Activated CD4-positive, alpha-beta T cell treated with anti-CD3 and anti-CD28 coated beads for 36 hours (primary cell): ENCODE measurements around the gene LRRFIP1. TPM values are rescaled to one million over a fixed set of nuclear protein-coding genes. Genes with fewer than 3 reads are reported as not detected.
A peak's percentile ranks its signal among the peaks of the same experiment; 100 is the strongest.

ENCODE experiments used
- ATAC-seq: fragments of 200-7000 bp; cut with Tn5 transposase; one replicate; pipeline ENCODE4 v1.10.0; 2021; ENCODE audit warnings: mild to moderate bottlenecking, moderate library complexity
- CTCF ChIA-PET: fragments of 350-600 bp; sonication (Branson Sonifier 250); formaldehyde crosslinking; loops from one replicate; lab custom pipeline; 2021; ENCODE audit warnings: antibody characterized with exemption; lab: Charles Lee
- POLR2A ChIA-PET: fragments of 350-600 bp; sonication (Branson Sonifier 250); formaldehyde crosslinking; loops from one replicate; lab custom pipeline; 2021; ENCODE audit warnings: antibody characterized with exemption, inconsistent platforms; lab: Charles Lee
- DNase-seq: peaks from one replicate; pipeline ENCODE4 v3.0.0-alpha.2; 2020
- H3K27ac Mint-ChIP-seq: one replicate; pipeline ENCODE4 v1.8.0; 2021; ENCODE audit warnings: mixed read lengths
- H3K27me3 Mint-ChIP-seq: one replicate; pipeline ENCODE4 v1.8.0; 2021; ENCODE audit warnings: mixed read lengths
- H3K36me3 Mint-ChIP-seq: one replicate; pipeline ENCODE4 v1.8.0; 2021; ENCODE audit warnings: low read depth, mixed read lengths
- H3K4me1 Mint-ChIP-seq: one replicate; pipeline ENCODE4 v1.8.0; 2021; ENCODE audit warnings: mixed read lengths
- H3K4me3 Mint-ChIP-seq: one replicate; pipeline ENCODE4 v1.8.0; 2021; ENCODE audit warnings: mild to moderate bottlenecking, moderate library complexity, mixed read lengths
- H3K9me3 Mint-ChIP-seq: one replicate; pipeline ENCODE4 v1.8.0; 2021; ENCODE audit warnings: low read depth, mixed read lengths
- intact Hi-C, 2 experiments: fragments of 100-400 bp; cut with DNase I in 1 of 2; cut with micrococcal nuclease in 1 of 2; formaldehyde crosslinking; loops; one replicate each; pipeline versions ENCODE4 v1.14.2 to v1.15.1; 2022 to 2024; cut with DNase I, micrococcal nuclease
- total RNA-seq, 2 experiments: library from RNA; stranded (reverse); gene quantifications; one replicate each; pipeline ENCODE4 v1.2.3, GENCODE V29; 2021

The LRRFIP1 gene
- total RNA-seq, 2 experiments from 2014 or later, result 234 to 235 TPM

DNA sequence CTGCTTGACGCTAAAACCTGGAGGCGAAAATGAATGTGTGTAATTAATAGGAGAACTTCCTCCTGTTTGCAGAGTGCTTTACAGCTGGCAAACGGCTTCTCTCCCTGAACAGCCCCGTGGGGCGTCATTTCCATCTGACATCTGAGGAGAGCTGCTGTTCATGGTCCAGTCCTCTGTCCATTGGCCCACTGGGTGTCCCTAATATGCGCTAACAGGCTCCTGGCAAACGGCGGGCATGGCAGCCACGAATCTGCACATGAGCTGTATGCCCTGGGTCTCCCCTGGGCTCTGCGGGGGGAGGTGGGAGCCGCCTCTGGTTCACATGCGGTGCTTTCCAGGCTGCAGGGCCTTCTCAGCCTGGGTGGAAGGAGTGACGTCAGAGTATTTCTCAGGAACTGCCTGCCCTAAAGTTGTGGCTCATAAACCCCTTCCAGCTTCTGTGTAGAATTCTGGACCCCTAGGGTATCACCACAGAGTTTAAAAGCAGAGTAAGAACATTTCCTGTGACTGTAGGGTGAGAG is 73.2 kb downstream of the LRRFIP1 start:
- POLR2A ChIA-PET, result interaction anchor here (0.7 to 1.9 kb wide), 6 partner anchors 8 to 227 kb away, joined by 3 to 12 read pairs (median 4); no protein-coding TSS in a partner anchor
- CTCF ChIA-PET, result interaction anchor here (1.1 to 2.1 kb wide), 4 partner anchors 10 to 28 kb away, joined by 3 to 19 read pairs (median 6); no protein-coding TSS in a partner anchor
- peak; percentile 90 for DNase-seq
- no peaks in the 10 kb centered on the region for H3K9me3 Mint-ChIP-seq
- peaks cover 97% of the 10 kb centered on the region for H3K4me1 Mint-ChIP-seq
- H3K27me3 Mint-ChIP-seq, result no peaks in the 10 kb centered on the region
- peaks cover 37% of the 10 kb centered on the region for H3K36me3 Mint-ChIP-seq
- peak; percentile 63 for ATAC-seq
- intact Hi-C loops, result loop anchor here in 1 of 2 experiments (2.0 to 5.0 kb wide), 2 partner anchors 30 to 297 kb away; no protein-coding TSS in a partner anchor
- peak overlapping the region; percentile 95 for H3K27ac Mint-ChIP-seq
- H3K4me3 Mint-ChIP-seq, result peak overlapping the region; percentile 70

DNA sequence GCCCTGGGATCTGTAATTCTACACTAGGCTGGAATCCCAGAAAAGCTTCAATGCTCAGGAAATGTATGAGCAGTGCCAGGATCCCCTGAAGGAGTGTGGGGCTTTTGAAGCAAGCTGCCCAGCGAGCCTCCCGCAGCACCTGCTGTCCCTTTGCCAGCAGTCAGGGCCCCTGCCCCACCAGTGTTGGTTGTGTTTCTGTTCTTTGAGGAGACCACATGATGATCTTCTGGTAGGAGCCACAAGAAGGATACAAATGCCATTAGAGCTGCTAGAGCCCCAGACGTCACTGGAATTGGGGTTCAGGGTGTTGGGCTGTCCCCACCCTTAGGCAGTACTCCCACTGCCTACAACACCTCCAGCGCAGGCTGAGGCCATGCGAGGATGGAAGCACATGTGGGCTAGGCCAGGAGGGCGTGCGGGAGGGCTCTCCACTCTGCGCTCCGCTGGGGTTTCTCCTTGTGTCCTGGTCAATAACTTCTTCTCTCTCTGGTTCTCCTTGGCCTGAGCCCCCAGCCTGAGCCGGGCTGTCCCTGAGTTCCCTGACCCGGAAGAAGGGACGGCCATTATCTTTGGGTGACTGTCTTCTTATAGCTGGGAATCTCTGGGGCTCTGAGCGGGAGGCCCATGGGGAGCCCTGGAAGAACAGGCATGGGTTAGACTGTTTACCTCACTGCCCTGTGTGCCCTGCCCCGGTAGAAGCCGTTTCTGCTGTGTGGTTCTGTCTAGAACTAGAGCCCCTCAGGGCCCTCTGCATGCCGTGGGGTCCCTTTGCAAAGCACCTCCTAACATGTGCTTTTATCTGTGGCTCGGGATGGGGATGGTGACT is 73.9 kb downstream of the LRRFIP1 start:
- Mint-ChIP-seq H3K4me1 (peaks cover 94% of the 10 kb centered on the region), H3K27ac (peak overlapping the region; percentile 95), H3K36me3 (peaks cover 34% of the 10 kb centered on the region), H3K9me3 (no peaks in the 10 kb centered on the region), H3K27me3 (no peaks in the 10 kb centered on the region), H3K4me3 (peak overlapping the region; percentile 70)
- intact Hi-C loops, result loop anchor here in 1 of 2 experiments (2.0 to 5.0 kb wide), 2 partner anchors 30 to 296 kb away; no protein-coding TSS in a partner anchor
- ChIA-PET CTCF (interaction anchor here (0.6 to 2.1 kb wide), 6 partner anchors 11 to 847 kb away, joined by 3 to 19 read pairs (median 4); no protein-coding TSS in a partner anchor), POLR2A (interaction anchor here (0.7 to 1.9 kb wide), 7 partner anchors 9 to 228 kb away, joined by 3 to 12 read pairs (median 3); no protein-coding TSS in a partner anchor)
- peak; percentile 1 for ATAC-seq
- DNase-seq, result peak; percentile 57

DNA sequence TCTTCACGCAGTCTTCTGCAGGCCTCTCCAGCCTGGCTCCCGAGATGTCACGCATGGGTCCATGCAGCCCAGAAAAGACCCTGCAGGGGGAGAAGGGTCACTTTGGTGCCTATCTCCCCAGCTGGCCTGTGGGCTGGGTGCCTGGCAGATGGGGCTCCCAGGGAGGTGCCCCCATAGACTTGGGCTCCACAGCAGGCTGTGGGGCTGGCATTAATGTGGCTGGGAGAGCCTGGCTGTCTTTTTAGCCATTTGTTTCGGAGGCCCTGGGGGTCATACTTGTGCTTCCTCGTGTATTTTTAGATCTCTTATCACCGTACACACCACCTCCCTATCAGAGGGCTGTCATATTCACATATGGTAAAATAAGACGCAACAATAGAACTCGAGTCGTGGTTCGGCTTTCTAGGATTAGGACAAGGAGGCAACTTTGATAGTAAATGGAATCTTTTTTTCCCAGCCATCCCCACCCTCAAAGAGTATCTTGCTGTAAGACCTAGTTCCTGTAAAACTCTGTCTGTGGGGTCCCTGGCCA is 74.5 kb downstream of the LRRFIP1 start:
- ChIA-PET POLR2A (interaction anchor here (0.7 to 2.2 kb wide), 3 partner anchors 8 to 27 kb away, joined by 3 to 13 read pairs (median 12); no protein-coding TSS in a partner anchor), CTCF (interaction anchor here (0.6 to 2.2 kb wide), 5 partner anchors 15 to 848 kb away, joined by 3 to 13 read pairs (median 7); no protein-coding TSS in a partner anchor)
- H3K4me3 Mint-ChIP-seq, result peak overlapping the region; percentile 70
- no peaks in the 10 kb centered on the region for H3K9me3 Mint-ChIP-seq
- intact Hi-C loops, result loop anchor here (1.0 to 5.0 kb wide), 4 partner anchors 13 to 295 kb away; no protein-coding TSS in a partner anchor
- ATAC-seq, result no peak
- H3K27me3 Mint-ChIP-seq, result no peaks in the 10 kb centered on the region
- peaks cover 36% of the 10 kb centered on the region for H3K36me3 Mint-ChIP-seq
- H3K4me1 Mint-ChIP-seq, result peaks cover 94% of the 10 kb centered on the region
- H3K27ac Mint-ChIP-seq, result peak overlapping the region; percentile 95
- DNase-seq, result no peak

DNA sequence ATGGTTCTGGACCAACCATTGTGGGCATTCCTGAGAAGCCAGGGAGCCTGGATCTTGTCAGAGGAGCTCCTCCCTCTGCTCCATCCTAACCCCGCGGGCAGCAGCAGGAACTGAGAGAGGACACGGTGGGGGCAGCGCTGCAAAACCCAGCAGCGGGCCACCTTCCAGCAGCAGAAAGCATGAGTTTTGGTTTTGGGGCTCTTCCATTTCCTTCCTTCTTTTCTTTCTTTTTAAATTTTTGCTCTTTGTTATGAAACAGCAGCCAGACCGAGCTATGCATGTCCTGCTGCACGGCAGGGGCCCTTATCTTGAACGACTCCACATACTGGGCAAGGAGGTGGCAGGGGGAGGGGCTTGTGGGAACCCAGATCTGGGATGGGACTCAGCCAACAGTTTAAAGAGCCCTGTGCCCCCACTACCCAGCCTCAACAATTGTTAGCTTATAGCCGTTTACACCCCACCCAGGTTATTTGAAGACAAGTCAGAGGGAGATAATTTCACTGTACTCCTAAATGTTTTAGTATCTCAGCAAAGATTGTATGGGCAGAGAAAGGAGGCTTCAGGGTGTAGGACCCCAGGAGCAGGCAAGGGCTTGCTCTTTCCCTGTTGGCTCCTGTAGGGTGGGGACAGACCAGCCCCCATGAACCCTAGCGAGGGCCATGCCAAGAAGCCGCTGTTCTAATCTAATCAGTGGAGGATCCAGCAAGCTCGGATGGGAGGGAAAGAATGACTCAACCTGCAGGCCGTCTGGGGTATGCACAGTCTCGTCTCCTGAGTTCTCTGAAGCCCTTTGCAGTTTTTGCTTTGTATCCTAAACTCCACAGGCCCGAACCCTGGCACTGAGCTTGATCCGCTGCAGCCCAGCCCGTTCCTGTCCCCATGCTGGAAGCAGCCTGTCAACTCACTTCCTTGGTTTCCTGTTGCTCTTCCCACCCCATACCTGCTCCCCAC is 75.3 kb downstream of the LRRFIP1 start:
- ATAC-seq (peak; percentile 48), DNase-seq (peak; percentile 72)
- Mint-ChIP-seq H3K4me3 (peak overlapping the region; percentile 70), H3K36me3 (peaks cover 37% of the 10 kb centered on the region), H3K4me1 (peaks cover 94% of the 10 kb centered on the region), H3K27me3 (no peaks in the 10 kb centered on the region), H3K9me3 (no peaks in the 10 kb centered on the region), H3K27ac (peak overlapping the region; percentile 95)
- CTCF ChIA-PET, result interaction anchor here (1.0 to 2.2 kb wide), 7 partner anchors 15 to 43 kb away, joined by 3 to 13 read pairs (median 5); no protein-coding TSS in a partner anchor
- intact Hi-C loops, result loop anchor here (1.0 to 5.0 kb wide), 5 partner anchors 7 to 295 kb away; no protein-coding TSS in a partner anchor
- POLR2A ChIA-PET, result interaction anchor here (2.2 kb wide), 1 partner anchor 9 kb away, joined by 13 read pairs; no protein-coding TSS in a partner anchor

DNA sequence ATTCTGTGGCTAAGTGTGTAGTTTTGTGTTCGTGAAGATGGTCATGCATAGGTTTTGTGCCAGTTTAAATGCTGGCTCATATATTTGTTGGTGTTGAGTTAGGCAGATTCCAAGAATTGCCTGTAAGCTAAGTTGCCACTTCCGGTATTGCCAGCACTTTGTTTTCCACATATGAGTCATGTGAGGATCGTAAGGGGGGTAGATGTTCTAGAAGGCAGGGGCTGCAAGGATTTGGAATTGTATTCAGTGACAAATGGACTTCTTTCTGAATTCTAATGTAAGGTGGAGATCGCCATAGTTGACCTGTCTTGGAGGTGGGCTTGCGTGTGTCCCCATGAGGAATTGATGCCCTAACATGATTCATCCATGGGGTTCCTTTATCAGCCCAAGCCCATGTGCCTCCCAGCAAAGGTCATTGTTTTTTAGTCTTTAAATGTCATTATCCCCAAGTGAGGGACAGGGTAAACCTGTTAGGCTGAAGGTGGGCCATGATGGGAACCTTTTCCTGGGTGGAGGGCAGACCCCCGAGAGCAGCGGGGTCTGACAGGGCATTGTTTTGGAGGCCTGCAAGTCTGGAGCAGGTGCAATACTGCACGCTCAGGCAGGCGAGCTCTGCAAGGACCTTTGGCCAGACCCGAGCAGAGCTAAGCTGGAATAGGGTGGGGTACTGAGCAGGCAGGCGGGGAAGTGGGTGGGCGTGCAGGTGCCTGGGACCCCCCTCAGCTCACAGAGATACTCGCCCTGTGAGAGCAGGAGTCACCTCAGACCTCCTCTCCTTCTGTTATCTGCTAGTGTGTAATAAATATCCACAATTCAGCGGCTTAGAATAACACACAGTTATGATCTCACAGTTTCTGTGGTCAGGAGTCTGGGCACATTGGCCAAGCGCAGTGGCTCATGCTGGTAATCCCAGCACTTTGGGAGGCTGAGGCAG is 77.4 kb downstream of the LRRFIP1 start:
- Mint-ChIP-seq H3K36me3 (peaks cover 41% of the 10 kb centered on the region), H3K27me3 (no peaks in the 10 kb centered on the region)
- peak; percentile 34 for DNase-seq

DNA sequence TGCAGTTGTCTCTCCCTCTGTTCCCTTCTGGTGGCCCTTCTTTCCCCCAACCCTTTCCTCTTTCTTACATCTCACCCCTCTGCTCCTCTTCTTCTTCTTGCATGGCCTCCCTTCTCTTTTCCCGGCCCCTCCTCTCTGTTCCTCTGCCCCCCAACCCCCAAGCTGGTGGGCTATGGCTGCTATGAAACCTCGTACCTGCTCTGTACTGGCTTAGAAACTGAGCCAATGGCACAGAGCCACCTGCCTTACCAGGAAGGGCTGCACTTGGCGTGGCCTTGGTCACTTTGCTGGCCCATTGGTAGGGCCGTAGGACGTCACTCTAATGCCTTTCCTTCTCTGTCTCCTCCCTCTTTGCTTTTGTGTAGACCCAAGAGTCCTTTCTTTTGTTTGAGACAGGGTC is 78.9 kb downstream of the LRRFIP1 start:
- Mint-ChIP-seq H3K4me3 (no peak overlapping the region), H3K36me3 (peaks cover 36% of the 10 kb centered on the region), H3K27me3 (no peaks in the 10 kb centered on the region), H3K27ac (peak overlapping the region; percentile 56), H3K9me3 (no peaks in the 10 kb centered on the region), H3K4me1 (peaks cover 66% of the 10 kb centered on the region)
- CTCF ChIA-PET, result interaction anchor here (0.7 to 4.1 kb wide), 2 partner anchors 33 to 467 kb away, joined by 3 to 18 read pairs; no protein-coding TSS in a partner anchor
- POLR2A ChIA-PET, result no interaction called here
- intact Hi-C loops, result no loop called here
- ATAC-seq (no peak), DNase-seq (no peak)

More for the DNA sequence above, 77.4 kb downstream of the LRRFIP1 start:
- H3K9me3 Mint-ChIP-seq, result no peaks in the 10 kb centered on the region
- ATAC-seq, result no peak
- ChIA-PET POLR2A (no interaction called here), CTCF (interaction anchor here (1.4 kb wide), 1 partner anchor 40 kb away, joined by 7 read pairs; no protein-coding TSS in a partner anchor)
- H3K4me1 Mint-ChIP-seq, result peaks cover 81% of the 10 kb centered on the region
- H3K4me3 Mint-ChIP-seq, result peak overlapping the region; percentile 70
- peak overlapping the region; percentile 95 for H3K27ac Mint-ChIP-seq
- intact Hi-C loops, result loop anchor here in 1 of 2 experiments (5.0 kb wide), 1 partner anchor 293 kb away; no protein-coding TSS in a partner anchor

DNA sequence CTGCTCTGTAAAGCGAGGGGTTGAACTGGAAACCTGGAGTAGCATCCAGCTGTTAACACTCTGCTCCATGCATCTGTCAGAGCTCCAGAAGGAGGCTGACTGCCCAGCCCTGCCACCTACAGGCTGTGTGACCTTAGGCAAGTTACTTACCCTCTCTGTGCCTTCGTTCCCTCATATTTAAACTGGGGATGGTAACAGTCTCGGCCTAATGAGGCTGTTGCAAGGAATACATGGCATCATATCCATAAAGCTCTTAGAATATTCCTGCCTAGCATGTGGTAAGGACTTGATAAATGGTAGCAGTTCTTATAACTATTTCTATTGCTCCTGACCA is 80.6 kb downstream of the LRRFIP1 start:
- no peak overlapping the region for H3K27ac Mint-ChIP-seq
- H3K4me1 Mint-ChIP-seq, result peaks cover 56% of the 10 kb centered on the region
- no peaks in the 10 kb centered on the region for H3K27me3 Mint-ChIP-seq
- ChIA-PET POLR2A (interaction anchor here (0.5 to 1.4 kb wide), 3 partner anchors 15 to 573 kb away, joined by 3 to 6 read pairs (median 3); no protein-coding TSS in a partner anchor), CTCF (interaction anchor here (1.0 to 4.1 kb wide), 5 partner anchors 11 to 35 kb away, joined by 3 to 18 read pairs (median 5); no protein-coding TSS in a partner anchor)
- H3K36me3 Mint-ChIP-seq, result peaks cover 42% of the 10 kb centered on the region
- ATAC-seq (no peak), DNase-seq (peak; percentile 39)
- H3K9me3 Mint-ChIP-seq, result no peaks in the 10 kb centered on the region
- H3K4me3 Mint-ChIP-seq, result no peak overlapping the region
- intact Hi-C loops, result no loop called here

DNA sequence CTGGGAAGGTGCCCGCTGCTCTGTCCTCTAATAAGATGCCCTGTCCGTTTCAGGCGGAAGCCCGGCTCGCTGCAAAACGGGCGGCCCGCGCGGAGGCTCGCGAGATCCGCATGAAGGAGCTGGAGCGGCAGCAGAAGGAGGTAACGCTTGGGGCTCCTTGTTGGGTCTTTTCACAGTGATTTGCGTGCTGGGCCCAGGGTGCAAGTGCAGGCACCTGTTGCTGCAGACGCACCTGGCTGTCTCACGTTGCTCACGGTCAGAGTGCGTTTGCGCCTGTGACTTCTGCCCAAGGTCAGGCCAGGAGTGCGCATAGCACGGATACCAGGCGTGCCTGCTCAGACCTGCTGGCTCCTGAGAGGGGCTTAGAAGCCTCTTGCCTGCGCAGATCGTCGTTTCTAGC is 81.1 kb downstream of the LRRFIP1 start:
- ChIA-PET POLR2A (interaction anchor here (0.9 to 1.4 kb wide), 2 partner anchors 11 to 23 kb away, joined by 3 to 6 read pairs; no protein-coding TSS in a partner anchor), CTCF (interaction anchor here (1.0 to 4.1 kb wide), 5 partner anchors 12 to 36 kb away, joined by 3 to 18 read pairs (median 5); no protein-coding TSS in a partner anchor)
- Mint-ChIP-seq H3K9me3 (no peaks in the 10 kb centered on the region), H3K4me3 (no peak overlapping the region), H3K4me1 (peaks cover 55% of the 10 kb centered on the region), H3K27ac (no peak overlapping the region), H3K27me3 (no peaks in the 10 kb centered on the region), H3K36me3 (peaks cover 43% of the 10 kb centered on the region)
- intact Hi-C loops, result no loop called here
- DNase-seq, result no peak
- ATAC-seq, result no peak

DNA sequence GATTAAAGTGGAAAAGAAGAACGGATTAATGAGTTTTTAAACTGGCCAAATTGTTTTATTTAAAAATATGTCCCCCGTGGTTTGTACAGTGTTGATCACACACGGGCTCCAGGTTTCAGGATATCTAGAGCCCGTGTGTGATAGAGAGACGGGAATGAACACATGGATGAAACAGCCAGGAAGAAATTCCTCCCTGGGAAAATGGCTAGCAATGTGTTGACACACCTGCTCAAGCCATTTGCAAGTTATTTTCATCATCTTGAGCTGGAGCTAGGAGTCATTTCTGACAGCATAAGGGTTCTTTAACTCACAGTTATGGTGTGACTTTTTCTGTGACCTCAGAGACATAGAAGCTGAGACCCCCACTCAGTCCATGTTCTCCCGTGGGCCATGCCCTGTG is 81.6 kb downstream of the LRRFIP1 start:
- CTCF ChIA-PET, result interaction anchor here (0.8 to 4.1 kb wide), 3 partner anchors 34 to 36 kb away, joined by 3 to 18 read pairs (median 3); no protein-coding TSS in a partner anchor
- Mint-ChIP-seq H3K4me3 (no peak overlapping the region), H3K27ac (no peak overlapping the region), H3K4me1 (peaks cover 53% of the 10 kb centered on the region), H3K36me3 (peaks cover 38% of the 10 kb centered on the region), H3K27me3 (no peaks in the 10 kb centered on the region), H3K9me3 (no peaks in the 10 kb centered on the region)
- intact Hi-C loops, result no loop called here
- ATAC-seq (no peak), DNase-seq (no peak)
- POLR2A ChIA-PET, result interaction anchor here (0.6 to 0.9 kb wide), 2 partner anchors 10 to 46 kb away, joined by 3 read pairs; no protein-coding TSS in a partner anchor
